HG03066 (cell line): ENCODE results near the gene FOXK1.
"Not testable (repeated sequence)": the region's sequence is repeated elsewhere in the genome, so short reads cannot be mapped to it uniquely, and the experiment has no call there.

ENCODE experiments used
- ATAC-seq: cut with Tn5 transposase; IDR thresholded peaks from one replicate; pipeline ENCODE4 v1.9.1; 2021; ENCODE audit warnings: low read depth; ENCODE audit not compliant: unreplicated experiment

The FOXK1 gene

GRCh38 chr7:4794171-4794570 lies 112.1 kb downstream of the FOXK1 start:
- ATAC-seq: not testable (repeated sequence)

GRCh38 chr7:4794591-4795350 lies 112.7 kb downstream of the FOXK1 start:
- ATAC-seq: no peak

- no peak for ATAC-seq
Observed at GRCh38 chr7:4796453-4796852, 114.4 kb downstream of the FOXK1 start.

GRCh38 chr7:4797858-4798705 lies 116.0 kb downstream of the FOXK1 start:
- peak; percentile 62 for ATAC-seq

GRCh38 chr7:4798706-4799235 lies 116.7 kb downstream of the FOXK1 start:
- no peak for ATAC-seq

GRCh38 chr7:4799508-4800268 lies 117.6 kb downstream of the FOXK1 start:
- ATAC-seq: no peak

GRCh38 chr7:4800487-4800886 lies 118.4 kb downstream of the FOXK1 start:
- ATAC-seq: no peak

GRCh38 chr7:4800926-4801838 lies 119.1 kb downstream of the FOXK1 start:
- no peak for ATAC-seq

GRCh38 chr7:4801839-4802231 lies 119.7 kb downstream of the FOXK1 start:
- no peak for ATAC-seq

GRCh38 chr7:4802577-4802976 lies 120.5 kb downstream of the FOXK1 start:
- not testable (repeated sequence) for ATAC-seq

GRCh38 chr7:4803397-4804241 lies 121.5 kb downstream of the FOXK1 start:
- no peak for ATAC-seq

GRCh38 chr7:4805110-4805983 lies 123.3 kb downstream of the FOXK1 start:
- no peak for ATAC-seq

GRCh38 chr7:4805984-4806300 lies 123.8 kb downstream of the FOXK1 start:
- ATAC-seq: no peak

- no peak for ATAC-seq
Observed at GRCh38 chr7:4806983-4807597, 125.0 kb downstream of the FOXK1 start.

- no peak for ATAC-seq
Observed at GRCh38 chr7:4807598-4808016, 125.5 kb downstream of the FOXK1 start.

GRCh38 chr7:4808026-4808425 lies 125.9 kb downstream of the FOXK1 start:
- ATAC-seq: no peak

GRCh38 chr7:4808565-4808964 lies 126.5 kb downstream of the FOXK1 start:
- ATAC-seq: no peak
